Measurements from ENCODE around the gene FAM168A. TPM values are rescaled to one million over a fixed set of nuclear protein-coding genes. Genes with fewer than 3 reads are reported as not detected.

FAM168A gene
- total RNA-seq, 2 experiments from 2014 or later = 10.1 to 23.7 TPM

- CTCF ChIA-PET (ENCODE audit: unreplicated experiment) = no interaction called here
- H3K27ac ChIP-seq (ENCODE audit: low read depth, low read length, poor library complexity, severe bottlenecking) = no peak overlapping the region
- H3K36me3 ChIP-seq (ENCODE audit: insufficient read depth, low read length) = no peaks in the 10 kb centered on the region
- no peak overlapping the region for H3K4me2 ChIP-seq (ENCODE audit: low read length)
- no peaks in the 10 kb centered on the region for H4K20me1 ChIP-seq (ENCODE audit: insufficient read depth, low read length)
- POLR2A ChIA-PET = interaction anchor here (0.7 kb wide), 1 partner anchor 1237 kb away, joined by 3 read pairs; no protein-coding TSS in a partner anchor
- H3K9me3 ChIP-seq (ENCODE audit: low read length) = no peaks in the 10 kb centered on the region
- no TSS peak for BruUV-seq (replicated peaks)
- H3K79me2 ChIP-seq (ENCODE audit: insufficient read depth, low read depth, low read length) = no peaks in the 10 kb centered on the region
- H2AFZ ChIP-seq (ENCODE audit: low read length) = no peak overlapping the region
- intact Hi-C loops (cut with micrococcal nuclease; ENCODE audit: unreplicated experiment) = no loop called here
- H3K4me1 ChIP-seq (ENCODE audit: insufficient read depth, low read length, poor library complexity, severe bottlenecking) = no peaks in the 10 kb centered on the region
- DNase-seq (ENCODE audit: low spot score) = no peak
- TF ChIP-seq EZH2phosphoT487 (IDR thresholded peaks at IDR 0.05; ENCODE audit: borderline replicate concordance, low read depth, low read length) = no peak
- H3K9me2 ChIP-seq (ENCODE audit: insufficient read depth, low read length) = no peaks in the 10 kb centered on the region
- no peak overlapping the region for H3K4me3 ChIP-seq (ENCODE audit: low read depth, low read length, poor library complexity, severe bottlenecking)
These were observed 129.2 kb downstream of the FAM168A start for GRCh38 chr11:73468590-73469161.

GRCh38 chr11:73467505-73467904 lies 130.4 kb downstream of the FAM168A start:
- Histone ChIP-seq H3K9me3 (ENCODE audit: low read length) (no peaks in the 10 kb centered on the region), H3K36me3 (ENCODE audit: insufficient read depth, low read length) (no peaks in the 10 kb centered on the region), H4K20me1 (ENCODE audit: insufficient read depth, low read length) (no peaks in the 10 kb centered on the region), H3K4me1 (ENCODE audit: insufficient read depth, low read length, poor library complexity, severe bottlenecking) (no peaks in the 10 kb centered on the region), H3K4me3 (ENCODE audit: low read depth, low read length, poor library complexity, severe bottlenecking) (no peak overlapping the region), H3K4me2 (ENCODE audit: low read length) (no peak overlapping the region), H3K79me2 (ENCODE audit: insufficient read depth, low read depth, low read length) (no peaks in the 10 kb centered on the region), H3K9me2 (ENCODE audit: insufficient read depth, low read length) (no peaks in the 10 kb centered on the region), H3K27ac (ENCODE audit: low read depth, low read length, poor library complexity, severe bottlenecking) (no peak overlapping the region), H2AFZ (ENCODE audit: low read length) (no peak overlapping the region)
- no peak for DNase-seq (ENCODE audit: low spot score)
- ChIA-PET POLR2A (interaction anchor here (0.6 kb wide), 2 partner anchors 10 to 32 kb away, joined by 3 to 5 read pairs; no protein-coding TSS in a partner anchor), CTCF (ENCODE audit: unreplicated experiment) (no interaction called here)
- intact Hi-C loops (cut with micrococcal nuclease; ENCODE audit: unreplicated experiment) = no loop called here
- BruUV-seq (replicated peaks) = no TSS peak
- TF ChIP-seq EZH2phosphoT487 (IDR thresholded peaks at IDR 0.05; ENCODE audit: borderline replicate concordance, low read depth, low read length) = no peak
- TF ChIP-seq CTCF (conservative IDR thresholded peaks at IDR 0.05; ENCODE audit: low read length) = no peak

- Histone ChIP-seq H3K36me3 (ENCODE audit: insufficient read depth, low read length) (no peaks in the 10 kb centered on the region), H3K9me2 (ENCODE audit: insufficient read depth, low read length) (no peaks in the 10 kb centered on the region), H4K20me1 (ENCODE audit: insufficient read depth, low read length) (no peaks in the 10 kb centered on the region), H3K4me1 (ENCODE audit: insufficient read depth, low read length, poor library complexity, severe bottlenecking) (no peaks in the 10 kb centered on the region), H3K79me2 (ENCODE audit: insufficient read depth, low read depth, low read length) (no peaks in the 10 kb centered on the region), H2AFZ (ENCODE audit: low read length) (no peak overlapping the region), H3K9me3 (ENCODE audit: low read length) (no peaks in the 10 kb centered on the region), H3K4me2 (ENCODE audit: low read length) (no peak overlapping the region), H3K27ac (ENCODE audit: low read depth, low read length, poor library complexity, severe bottlenecking) (no peak overlapping the region), H3K4me3 (ENCODE audit: low read depth, low read length, poor library complexity, severe bottlenecking) (no peak overlapping the region)
- no peak for TF ChIP-seq CTCF (conservative IDR thresholded peaks at IDR 0.05; ENCODE audit: low read length)
- TF ChIP-seq EZH2phosphoT487 (IDR thresholded peaks at IDR 0.05; ENCODE audit: borderline replicate concordance, low read depth, low read length) = no peak
- intact Hi-C loops (cut with micrococcal nuclease; ENCODE audit: unreplicated experiment) = no loop called here
- DNase-seq (ENCODE audit: low spot score) = no peak
- ChIA-PET POLR2A (interaction anchor here (0.7 kb wide), 1 partner anchor 389 kb away, joined by 3 read pairs; no protein-coding TSS in a partner anchor), CTCF (ENCODE audit: unreplicated experiment) (no interaction called here)
- no TSS peak for BruUV-seq (replicated peaks)
These were observed 131.3 kb downstream of the FAM168A start for GRCh38 chr11:73466643-73467042.
